ENCODE results near the gene CD2AP.
"Not testable (repeated sequence)": the region's sequence is repeated elsewhere in the genome, so short reads cannot be mapped to it uniquely, and the experiment has no call there.

The CD2AP gene

DNA sequence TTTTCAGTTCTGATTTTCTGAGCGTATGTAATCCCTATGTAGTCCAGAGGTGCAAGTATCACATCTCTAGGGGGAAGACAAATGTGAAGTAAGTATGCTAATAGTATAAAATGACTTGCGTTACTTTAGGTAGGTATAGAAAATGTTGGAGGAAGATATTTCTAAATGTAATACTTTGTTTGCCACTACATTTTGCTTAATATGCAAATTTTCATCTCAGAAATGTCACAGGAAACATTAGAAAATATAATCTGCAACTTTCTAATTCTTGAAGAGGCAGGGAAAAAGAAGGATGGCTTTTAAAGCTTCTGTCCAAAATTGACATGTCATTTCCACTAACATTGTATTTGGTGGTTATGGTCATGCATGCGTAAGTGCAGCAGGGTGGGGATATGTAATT is 85.6 kb downstream of the CD2AP start:
- no peak for DNase-seq (ENCODE audit: low spot score)

DNA sequence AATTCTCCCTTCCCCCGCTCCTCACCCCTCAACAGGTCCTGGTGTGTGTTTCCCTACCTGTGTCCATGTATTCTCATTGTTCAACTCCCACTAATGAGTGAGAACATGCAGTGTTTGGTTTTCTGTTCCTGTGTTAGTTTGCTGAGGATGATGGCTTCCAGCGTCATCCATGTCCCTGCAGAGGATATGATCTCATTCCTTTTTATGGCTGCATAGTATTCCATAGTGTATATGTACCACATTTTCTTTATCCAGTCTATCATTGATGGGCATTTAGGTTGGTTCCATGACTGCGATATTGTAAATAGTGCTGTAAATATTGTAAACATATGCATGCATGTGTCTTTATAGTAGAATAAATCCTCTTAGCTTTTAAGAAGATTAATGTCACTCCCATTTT is 89.0 kb downstream of the CD2AP start:
- DNase-seq (ENCODE audit: low spot score) = not testable (repeated sequence)

DNA sequence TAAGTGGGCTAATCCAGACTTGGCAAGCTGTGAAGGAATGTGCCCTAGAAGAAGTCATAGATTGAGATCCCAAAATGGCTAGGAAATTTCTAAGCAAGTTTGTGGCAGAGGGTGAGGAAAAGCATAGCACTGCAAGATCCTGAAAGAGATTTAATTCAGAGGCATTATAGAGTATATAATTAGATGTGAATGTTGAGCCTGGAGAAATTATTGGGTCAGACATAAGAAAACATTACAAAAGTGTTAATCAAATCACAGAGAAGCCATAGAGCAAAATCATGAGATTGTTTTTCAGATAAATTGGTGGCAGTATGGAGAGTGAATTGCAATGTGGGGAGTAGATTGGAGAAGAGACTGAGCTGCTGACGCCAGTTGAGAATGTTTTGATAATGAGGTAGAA is 90.0 kb downstream of the CD2AP start:
- DNase-seq (ENCODE audit: low spot score) = no peak

DNA sequence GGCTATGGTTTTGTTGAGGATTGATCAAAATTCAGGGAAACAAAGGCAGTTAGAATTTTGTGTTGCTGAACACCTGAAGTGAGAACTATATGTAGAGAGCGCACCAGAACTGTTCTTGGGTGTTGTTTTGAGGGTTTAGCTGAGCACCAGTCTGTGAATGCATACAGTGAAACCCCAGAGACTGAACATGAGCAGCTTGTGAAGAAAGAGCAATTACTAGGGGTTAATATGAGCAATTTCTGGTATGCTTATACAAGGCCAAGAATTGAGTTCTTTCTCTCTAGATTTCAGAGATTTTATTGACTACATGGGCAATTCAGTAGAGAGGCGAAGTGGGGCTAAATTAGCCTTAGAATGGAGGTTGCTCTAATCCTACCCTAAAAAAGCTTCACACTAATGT is 93.9 kb downstream of the CD2AP start:
- DNase-seq (ENCODE audit: low spot score) = no peak

DNA sequence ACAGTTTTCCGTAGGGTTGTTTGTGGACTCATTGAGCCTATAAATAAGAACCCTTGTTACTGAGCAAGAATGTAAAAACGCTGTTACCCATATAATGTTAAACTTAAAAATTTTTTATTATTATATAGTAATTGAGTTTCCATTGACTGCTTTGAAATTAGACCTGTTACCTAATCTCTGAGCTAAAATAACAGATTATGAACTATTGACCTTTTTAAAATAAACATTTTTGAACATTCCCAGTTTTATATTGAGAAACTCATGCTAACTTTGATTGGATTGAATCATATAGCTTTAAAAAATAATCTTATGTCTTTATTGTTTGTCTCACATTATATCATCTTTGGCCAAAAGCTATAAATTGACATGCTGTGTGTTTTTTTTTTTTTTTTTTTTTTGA is 95.5 kb downstream of the CD2AP start:
- no peak for DNase-seq (ENCODE audit: low spot score)

DNA sequence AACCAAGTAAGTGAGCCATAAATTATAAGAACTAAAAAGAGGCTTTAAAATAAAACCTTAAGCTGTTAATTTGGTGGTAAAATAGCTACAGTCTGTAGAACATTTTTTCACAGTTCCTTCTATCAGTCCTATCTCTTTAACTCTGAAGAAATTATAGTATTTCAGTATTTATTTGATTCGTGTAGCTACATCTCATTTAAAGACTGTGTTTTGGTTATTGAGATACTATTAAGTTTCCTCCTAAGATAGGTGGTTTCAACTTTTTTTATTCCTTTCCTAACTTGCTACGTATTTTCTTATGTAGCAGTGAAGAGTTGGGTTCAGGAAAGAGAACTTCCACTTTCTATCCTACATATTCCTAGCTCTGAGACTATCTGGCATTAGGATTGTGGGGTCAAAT is 97.2 kb downstream of the CD2AP start:
- no peak for DNase-seq (ENCODE audit: low spot score)

DNA sequence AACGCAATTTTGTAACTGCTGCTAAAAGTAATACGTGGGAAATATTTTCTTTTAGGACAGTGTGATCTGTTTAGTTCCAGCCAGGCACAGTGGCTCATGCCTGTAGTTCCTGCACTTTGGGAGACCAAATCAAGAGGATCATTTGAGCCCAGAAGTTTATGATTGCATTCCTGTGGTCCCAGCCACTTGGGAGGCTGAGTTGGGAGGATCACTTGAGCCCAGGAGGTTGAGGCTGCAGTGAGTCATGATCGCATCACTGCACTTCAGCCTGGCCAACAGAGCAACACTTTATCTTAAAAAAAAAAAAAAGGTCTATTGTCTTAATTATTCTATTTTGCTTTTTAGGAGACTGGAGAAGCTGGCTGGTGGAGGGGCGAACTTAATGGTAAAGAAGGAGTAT is 101.5 kb downstream of the CD2AP start:
- peak; percentile 11 for DNase-seq (ENCODE audit: low spot score)

DNA sequence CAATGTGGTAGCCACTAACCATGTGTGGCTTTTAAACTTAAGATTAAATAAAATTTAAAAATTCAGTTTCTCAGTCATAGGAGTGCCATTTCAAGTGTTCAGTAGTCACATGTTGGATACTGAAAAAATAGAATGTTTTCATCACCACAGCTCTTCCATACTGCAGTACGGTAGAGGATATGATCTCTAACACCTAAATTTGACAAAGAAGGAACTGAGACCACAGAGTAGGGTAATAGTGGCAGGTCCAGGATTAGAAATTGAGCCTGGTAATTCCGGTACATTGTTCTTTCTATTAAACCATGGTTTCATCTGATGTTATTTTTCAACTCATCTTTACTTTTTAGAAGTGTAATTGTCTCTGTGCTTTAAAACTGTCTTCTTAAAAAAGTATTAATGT is 104.0 kb downstream of the CD2AP start:
- no peak for DNase-seq (ENCODE audit: low spot score)

DNA sequence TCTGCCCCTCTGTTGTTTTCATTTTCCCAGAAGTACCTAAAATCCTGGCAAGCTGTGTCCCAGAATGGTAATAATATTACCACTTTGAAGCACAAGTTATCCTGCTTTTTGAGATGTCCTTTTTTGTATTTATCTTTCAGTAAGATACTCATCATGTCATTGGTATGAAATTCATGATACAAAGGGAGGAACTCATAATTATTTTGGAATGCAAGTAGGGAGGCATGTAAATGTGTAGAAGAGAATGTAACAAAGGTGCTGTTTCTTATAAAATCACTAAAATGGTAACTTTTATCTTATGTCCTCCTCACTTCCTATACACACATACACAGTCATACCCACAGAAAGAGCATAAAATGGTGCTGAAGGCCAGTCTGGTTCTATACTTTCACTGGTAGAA is 109.9 kb downstream of the CD2AP start:
- DNase-seq (ENCODE audit: low spot score) = peak; percentile 12

DNA sequence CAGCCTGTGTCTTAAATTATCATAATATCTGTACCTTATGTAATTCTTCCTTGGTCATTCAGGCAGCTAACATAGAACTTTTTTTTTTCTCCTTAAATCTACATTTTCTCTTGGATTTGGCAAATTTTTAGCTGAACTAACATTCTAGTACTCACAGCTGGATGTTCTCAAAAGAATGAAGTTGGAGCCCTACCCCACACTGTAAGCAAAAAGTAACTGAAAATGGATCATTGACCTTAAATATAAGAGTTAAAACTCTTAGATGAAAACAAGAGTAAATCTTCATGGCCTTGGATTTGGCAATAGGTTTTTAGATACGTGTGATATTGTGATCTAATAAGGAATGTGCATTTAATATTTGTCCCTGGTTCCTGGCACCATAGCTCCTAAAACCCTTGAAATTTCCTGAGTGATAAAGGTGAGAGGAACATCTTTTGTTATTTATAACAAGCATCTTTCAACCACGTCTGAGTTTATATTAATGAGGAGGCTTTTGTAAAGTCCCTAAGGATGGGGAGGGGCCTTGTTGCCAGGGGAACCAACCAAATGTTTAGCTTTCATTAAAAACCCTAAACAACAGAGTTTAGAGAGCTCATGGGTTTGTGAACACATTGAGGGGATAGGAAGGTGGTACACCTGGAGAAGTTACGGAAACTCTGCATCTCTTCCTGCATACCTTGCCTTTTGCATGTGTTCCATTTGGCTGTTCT is 114.7 kb downstream of the CD2AP start:
- DNase-seq (ENCODE audit: low spot score) = no peak

DNA sequence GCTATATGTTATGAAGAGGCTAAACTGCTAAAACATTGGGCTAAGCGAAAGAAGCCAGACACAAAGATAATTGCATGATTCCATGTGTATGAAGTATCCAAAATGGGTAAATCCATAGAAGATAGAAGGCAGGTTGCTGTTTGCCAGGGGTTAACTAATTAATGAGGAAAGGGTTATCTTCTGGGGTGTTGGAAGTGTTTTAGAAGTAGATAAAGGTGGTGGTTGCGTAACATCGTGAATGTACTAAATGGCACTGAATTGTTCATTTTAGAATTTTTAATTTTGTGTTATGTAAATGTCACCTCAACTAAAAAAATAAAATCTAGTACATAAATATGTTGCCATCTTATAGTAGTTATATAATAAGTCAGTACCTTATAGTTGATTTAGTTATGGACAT is 116.4 kb downstream of the CD2AP start:
- DNase-seq (ENCODE audit: low spot score) = no peak

DNA sequence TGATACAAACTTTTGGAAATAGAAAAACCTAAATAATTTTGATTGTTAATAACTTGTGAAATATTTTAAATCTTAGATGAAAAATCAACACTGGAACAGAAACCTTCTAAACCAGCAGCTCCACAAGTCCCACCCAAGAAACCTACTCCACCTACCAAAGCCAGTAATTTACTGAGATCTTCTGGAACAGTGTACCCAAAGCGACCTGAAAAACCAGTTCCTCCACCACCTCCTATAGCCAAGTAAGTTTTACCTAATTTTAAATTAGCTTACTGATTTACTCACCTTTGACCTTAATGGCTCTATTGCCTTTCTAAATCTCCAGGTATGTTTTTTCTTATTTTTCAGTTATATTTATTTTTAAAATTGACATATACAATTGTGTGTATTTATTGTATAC is 118.2 kb downstream of the CD2AP start:
- DNase-seq (ENCODE audit: low spot score) = no peak

DNA sequence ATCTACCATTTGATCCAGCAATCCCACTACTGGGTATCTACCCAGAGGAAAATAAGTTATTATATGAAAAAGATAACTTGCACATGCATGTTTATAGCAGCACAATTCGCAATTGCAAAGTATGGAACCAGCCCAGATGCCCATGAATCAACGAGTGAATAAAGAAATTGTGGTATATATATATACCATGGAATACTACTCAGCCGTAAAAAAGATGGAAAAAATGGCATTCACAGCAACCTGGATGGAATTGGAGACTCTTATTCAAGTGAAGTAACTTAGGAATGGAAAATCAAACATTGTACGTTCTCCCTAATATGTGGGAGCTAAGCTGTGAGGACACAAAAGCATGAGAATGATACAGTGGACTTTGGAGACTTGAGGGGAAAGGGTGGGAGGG is 120.8 kb downstream of the CD2AP start:
- no peak for DNase-seq (ENCODE audit: low spot score)

DNA sequence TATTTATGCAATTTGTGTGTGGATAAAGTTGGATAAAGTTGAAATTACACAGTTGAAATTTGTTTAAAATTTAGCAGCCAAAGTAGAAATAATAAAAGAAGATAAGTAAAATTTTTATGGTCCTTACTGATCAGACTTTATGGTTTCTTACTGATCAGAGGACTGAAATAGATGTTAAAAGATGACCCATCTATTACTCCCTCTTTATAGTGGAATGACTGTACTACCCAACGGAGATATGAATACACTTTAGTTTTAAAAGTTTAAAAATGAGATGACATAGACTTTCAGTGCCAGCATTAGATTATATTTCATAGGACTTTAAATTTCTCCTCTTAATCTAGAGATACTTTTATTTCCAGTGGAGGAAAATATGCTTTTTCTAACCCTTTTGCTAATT is 121.9 kb downstream of the CD2AP start:
- no peak for DNase-seq (ENCODE audit: low spot score)

DNA sequence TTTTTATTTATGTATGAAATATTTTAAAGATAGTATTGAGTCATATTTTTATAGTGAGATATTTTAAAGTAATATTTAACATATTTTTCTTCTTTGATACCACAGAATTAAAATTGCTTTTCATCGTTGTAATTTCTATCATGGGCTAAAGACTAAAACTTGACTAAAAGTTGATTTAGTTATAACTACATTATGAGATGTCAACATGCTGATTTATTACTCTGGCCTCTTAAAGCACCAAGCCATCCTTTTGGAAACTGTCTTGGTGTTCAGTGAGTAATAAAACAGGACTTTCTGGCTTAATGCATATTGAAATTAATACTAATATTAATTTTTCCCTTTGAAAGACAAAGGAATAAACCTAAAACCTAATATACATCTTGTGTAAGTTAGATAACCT is 125.6 kb downstream of the CD2AP start:
- no peak for DNase-seq (ENCODE audit: low spot score)

DNA sequence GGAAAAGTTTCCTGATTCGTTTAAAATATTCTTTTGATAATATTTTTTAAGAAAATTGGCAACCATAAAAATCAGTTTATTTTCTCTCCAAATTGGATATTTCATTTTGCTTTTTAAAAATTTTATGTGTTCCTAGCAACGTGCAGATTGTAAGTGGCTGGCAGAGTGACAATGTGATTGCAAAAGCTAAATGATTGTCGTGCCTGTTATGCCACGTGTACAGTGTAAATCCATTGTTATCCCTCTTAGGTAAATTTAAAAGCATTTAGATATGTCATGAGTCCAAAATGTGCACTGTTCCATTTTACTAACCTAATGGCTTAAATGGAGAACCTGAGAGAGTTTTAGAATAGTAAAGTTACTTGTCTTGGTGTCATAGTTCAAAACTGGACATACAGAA is 126.4 kb downstream of the CD2AP start:
- DNase-seq (ENCODE audit: low spot score) = no peak

DNA sequence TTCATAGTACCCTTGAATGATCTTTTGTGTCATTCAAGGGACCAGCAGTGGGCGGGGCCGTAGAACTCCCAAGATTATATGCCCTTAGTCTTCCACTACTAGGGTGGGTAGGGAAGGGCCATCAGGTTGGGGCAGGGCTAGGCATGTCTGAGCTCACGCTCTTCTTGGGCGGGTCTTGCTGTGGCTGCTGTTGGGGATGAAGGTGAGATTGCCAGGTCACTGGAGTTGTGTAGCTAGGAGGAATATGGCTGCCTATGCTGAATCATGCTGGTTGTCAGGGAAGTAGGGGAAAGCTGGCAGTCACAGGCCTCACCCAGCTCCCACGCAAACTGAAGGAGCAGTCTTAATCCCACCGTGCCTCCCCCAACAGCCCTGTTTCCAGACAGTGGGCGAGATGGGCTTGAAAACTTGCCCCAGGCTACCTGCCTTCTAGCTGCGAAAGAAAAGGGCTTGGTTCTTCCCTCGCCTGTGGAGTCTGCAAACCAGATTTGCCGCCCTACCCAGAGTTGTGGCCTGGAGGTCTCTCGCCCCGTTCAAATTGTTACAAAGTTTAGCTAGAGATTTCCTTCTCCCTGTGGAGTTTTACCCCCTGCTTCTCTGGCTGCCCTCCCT is 144.4 kb downstream of the CD2AP start:
- DNase-seq (ENCODE audit: low spot score) = no peak

DNA sequence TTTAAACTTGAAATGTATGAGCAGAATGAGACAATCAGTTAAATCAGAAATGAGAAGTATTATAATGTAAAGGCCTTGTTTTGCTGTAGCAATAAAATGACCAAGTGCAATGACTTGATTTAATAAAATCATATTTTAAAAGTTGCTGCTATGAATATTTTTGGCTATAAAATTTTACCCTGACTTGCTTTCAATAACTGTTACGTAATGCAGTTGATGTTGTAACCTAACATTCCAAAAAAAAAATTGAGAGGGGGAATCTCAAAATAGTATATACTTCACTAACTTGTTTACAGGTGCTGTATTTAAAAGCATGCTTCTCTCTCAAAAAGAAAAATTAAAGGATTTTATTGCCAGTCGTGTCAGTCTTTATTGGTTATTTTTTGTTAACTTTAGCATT is 149.2 kb downstream of the CD2AP start:
- DNase-seq (ENCODE audit: low spot score) = no peak

DNA sequence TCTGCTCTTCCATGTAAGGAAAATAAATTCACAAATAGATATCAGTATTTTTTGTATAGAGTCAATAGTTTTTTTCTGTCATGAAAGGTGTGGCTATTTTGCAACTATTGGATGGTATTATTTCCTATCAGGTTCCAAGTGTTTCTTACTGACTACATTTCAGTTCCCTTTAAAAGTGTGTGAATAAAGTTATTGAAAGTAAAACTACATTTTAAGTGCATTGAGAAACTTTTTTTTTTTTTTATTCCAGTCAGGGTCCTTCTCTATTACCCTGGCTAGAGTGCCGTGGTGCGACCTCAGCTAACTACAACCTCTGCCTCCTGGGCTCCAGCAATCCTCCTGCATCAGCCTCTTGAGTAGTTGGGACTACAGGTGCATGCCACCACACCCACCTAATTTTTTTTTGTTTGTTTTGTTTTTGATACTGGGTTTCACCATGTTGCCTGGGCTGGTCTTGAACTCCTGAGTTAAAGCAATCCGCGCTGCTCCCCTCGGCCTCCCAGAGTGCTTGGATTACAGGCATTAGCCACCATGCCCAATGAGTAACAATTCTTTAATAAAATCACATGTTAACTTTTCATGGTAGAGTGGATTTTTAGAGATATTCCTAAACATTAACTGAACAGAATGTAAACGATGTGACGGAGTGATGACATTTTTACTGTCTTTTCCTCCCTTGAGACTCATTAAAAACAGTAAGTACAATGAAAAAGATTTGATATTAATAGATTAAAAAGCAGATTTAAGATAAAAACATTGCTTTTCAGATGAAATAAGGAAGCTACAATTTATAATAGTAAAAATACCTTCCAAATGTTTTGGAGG is 151.1 kb downstream of the CD2AP start:
- DNase-seq (ENCODE audit: low spot score) = no peak

DNA sequence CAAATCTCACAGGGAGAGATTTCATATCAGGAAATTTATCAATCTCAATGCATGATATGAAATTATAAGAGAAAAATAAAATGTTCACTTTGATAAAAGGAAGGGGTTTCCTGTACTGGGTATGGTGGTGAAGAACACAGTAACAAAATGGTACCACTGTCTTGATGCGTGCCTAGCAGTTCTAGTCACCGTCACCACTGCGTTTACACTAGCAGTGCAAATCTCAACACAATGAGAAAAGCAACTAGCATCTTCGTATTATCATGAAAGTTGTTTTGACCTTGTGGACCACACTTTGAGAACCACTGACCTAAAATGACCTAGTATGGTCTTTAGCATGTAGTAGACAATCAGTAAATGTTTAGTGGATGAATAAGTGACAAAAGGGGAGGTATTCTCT is 152.4 kb downstream of the CD2AP start:
- DNase-seq (ENCODE audit: low spot score) = no peak

DNA sequence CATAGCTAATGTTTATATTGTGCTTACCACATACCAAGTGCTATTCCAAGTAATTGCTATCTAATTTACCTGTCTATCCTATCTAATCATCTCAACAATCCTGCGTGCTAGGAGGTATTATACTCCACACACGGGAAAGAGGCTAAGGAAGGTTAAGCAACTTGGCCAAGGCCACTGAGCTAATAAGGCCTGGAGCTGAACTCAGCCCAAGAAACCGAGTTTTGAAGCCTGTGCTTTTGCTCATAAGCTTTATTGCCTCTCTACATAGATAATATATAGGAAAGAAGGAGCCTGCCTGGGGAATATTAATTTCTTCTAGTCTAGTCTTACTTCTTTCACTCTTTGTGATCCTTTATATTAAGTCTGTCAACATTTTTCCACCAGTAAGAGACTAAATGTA is 153.0 kb downstream of the CD2AP start:
- no peak for DNase-seq (ENCODE audit: low spot score)

DNA sequence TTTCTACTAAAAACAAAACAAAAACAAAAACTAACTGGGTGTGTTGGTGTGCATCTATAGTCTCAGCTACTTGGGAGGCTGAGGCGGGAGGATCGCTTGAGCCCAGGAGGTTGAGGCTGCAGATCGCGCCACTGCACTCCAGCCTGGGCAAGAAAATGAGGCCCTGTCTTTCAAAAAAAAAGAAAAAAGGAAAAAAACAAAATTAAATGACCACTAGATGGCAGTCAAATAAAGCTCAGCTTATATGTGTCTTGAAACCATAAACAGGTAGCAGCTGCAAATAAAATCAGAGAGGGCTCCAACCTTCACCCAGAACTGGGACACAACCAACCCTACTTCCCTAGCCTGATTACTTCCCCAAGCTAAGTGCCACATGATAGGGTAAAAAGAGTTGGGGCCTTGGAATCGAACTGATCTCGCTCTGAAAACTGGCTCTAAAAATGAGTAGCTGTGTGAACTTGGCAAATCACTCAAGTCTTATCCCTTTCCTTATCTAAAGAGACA is 153.7 kb downstream of the CD2AP start:
- DNase-seq (ENCODE audit: low spot score) = peak; percentile 78

DNA sequence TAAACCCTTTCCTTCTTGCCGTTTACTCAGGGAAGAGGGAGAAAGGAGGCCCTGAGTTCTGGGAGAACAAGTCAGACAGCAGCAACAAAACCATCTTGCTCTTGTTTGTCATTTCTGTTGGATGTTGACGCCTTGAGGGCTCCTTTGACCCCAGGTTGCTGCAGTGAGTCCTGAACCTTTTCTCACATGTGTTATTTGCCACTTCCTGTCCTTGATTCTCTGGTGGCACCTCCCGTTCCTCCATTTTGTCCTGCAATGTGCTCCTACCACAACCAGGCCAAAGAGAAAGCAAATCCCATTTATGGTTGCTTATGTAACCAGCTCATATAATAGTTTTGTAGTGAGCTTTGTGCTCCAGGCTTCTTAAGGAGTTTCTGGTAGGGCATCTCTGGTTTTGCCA is 154.2 kb downstream of the CD2AP start:
- DNase-seq (ENCODE audit: low spot score) = no peak

All from kidney tubule cell (primary cell).